ENCODE measurements around the gene PLA2G2F.

PLA2G2F gene

GRCh38 chr1:20189664-20190063, 50.5 kb downstream of the PLA2G2F start:
- H3K4me3 ChIP-seq (ENCODE audit: low read depth, low read length) = no peak overlapping the region
- no peak for TF ChIP-seq CTCF (IDR thresholded peaks at IDR 0.05; ENCODE audit: control insufficient read depth, extremely low read depth, insufficient read depth)
- no peak for DNase-seq (ENCODE audit: low read depth)

- no peak for DNase-seq (ENCODE audit: low read depth)
- TF ChIP-seq CTCF (IDR thresholded peaks at IDR 0.05; ENCODE audit: control insufficient read depth, extremely low read depth, insufficient read depth) = no peak
Measured at GRCh38 chr1:20190256-20191160, 51.4 kb downstream of the PLA2G2F start.

GRCh38 chr1:20191266-20191825, 52.2 kb downstream of the PLA2G2F start:
- DNase-seq (ENCODE audit: low read depth) = no peak
- no peak overlapping the region for H3K4me3 ChIP-seq (ENCODE audit: low read depth, low read length)
- TF ChIP-seq CTCF (IDR thresholded peaks at IDR 0.05; ENCODE audit: control insufficient read depth, extremely low read depth, insufficient read depth) = no peak

More at GRCh38 chr1:20190256-20191160, 51.4 kb downstream of the PLA2G2F start:
- H3K4me3 ChIP-seq (ENCODE audit: low read depth, low read length) = no peak overlapping the region

GRCh38 chr1:20192364-20192763, 53.2 kb downstream of the PLA2G2F start:
- H3K4me3 ChIP-seq (ENCODE audit: low read depth, low read length) = no peak overlapping the region
- TF ChIP-seq CTCF (IDR thresholded peaks at IDR 0.05; ENCODE audit: control insufficient read depth, extremely low read depth, insufficient read depth) = no peak
- DNase-seq (ENCODE audit: low read depth) = no peak

- no peak overlapping the region for H3K4me3 ChIP-seq (ENCODE audit: low read depth, low read length)
- TF ChIP-seq CTCF (IDR thresholded peaks at IDR 0.05; ENCODE audit: control insufficient read depth, extremely low read depth, insufficient read depth) = no peak
- no peak for DNase-seq (ENCODE audit: low read depth)
Measured at GRCh38 chr1:20192871-20193411, 53.8 kb downstream of the PLA2G2F start.

GRCh38 chr1:20194224-20194623, 55.1 kb downstream of the PLA2G2F start:
- TF ChIP-seq CTCF (IDR thresholded peaks at IDR 0.05; ENCODE audit: control insufficient read depth, extremely low read depth, insufficient read depth) = no peak
- DNase-seq (ENCODE audit: low read depth) = no peak
- no peak overlapping the region for H3K4me3 ChIP-seq (ENCODE audit: low read depth, low read length)

All from LNCaP clone FGC (cell line).